Heart right ventricle (tissue), 16 donors: ENCODE results near the gene APMAP. TPM values are rescaled to one million over a fixed set of nuclear protein-coding genes. Genes with fewer than 3 reads are reported as not detected.

Source experiments
- ATAC-seq, 8 donors: fragments of 200-7000 bp; cut with Tn5 transposase; one replicate each; pipeline ENCODE4 v1.9.1; 2020; ENCODE audit warnings: mild to moderate bottlenecking in 8 of 8, moderate library complexity in 8 of 8, moderate number of reproducible peaks in 1 of 8
- DNase-seq, 2 donors: peaks; one replicate each; pipeline ENCODE4 v3.0.0-alpha.2; 2020
- H3K27ac ChIP-seq, 10 donors: fragments of 200-600 bp; sonication (generic) in 2 of 10; one replicate each; pipeline versions ENCODE4 v1.5.0 to v1.8.0; 2020 to 2022; ENCODE audit warnings: mild to moderate bottlenecking in 3 of 10
- H3K27me3 ChIP-seq, 7 donors: fragments of 200-600 bp; one replicate each; pipeline ENCODE4 v1.8.0; 2021 to 2022; ENCODE audit warnings: mild to moderate bottlenecking in 2 of 7
- H3K36me3 ChIP-seq, 9 donors: fragments of 200-600 bp; sonication (generic) in 1 of 9; one replicate each; pipeline versions ENCODE4 v1.5.0 to v1.8.0; 2020 to 2022; ENCODE audit warnings: mild to moderate bottlenecking in 2 of 9
- H3K4me1 ChIP-seq, 9 donors: fragments of 200-600 bp; sonication (generic) in 1 of 9; one replicate each; pipeline versions ENCODE4 v1.5.0 to v1.8.0; 2020 to 2022; ENCODE audit warnings: mild to moderate bottlenecking in 4 of 9
- H3K4me3 ChIP-seq, 10 donors: fragments of 200-600 bp; sonication (generic) in 2 of 10; one replicate each; pipeline versions ENCODE4 v1.5.0 to v1.8.0; 2020 to 2022; ENCODE audit warnings: mild to moderate bottlenecking in 7 of 10, moderate library complexity in 2 of 10
- H3K9me3 ChIP-seq, 11 donors: fragments of 200-600 bp in 10 of 11; sonication (generic) in 2 of 11; one replicate each; pipeline versions ENCODE4 v1.5.0 to v1.8.0; 2013 to 2022; ENCODE audit warnings: mild to moderate bottlenecking in 2 of 11, control low read depth in 1 of 11, moderate library complexity in 1 of 11
- CTCF ChIP-seq, 9 donors: fragments of 200-600 bp; sonication (generic) in 2 of 9; IDR thresholded peaks; one replicate each; pipeline versions ENCODE4 v1.5.0 to v1.8.0; 2021 to 2022; ENCODE audit warnings: antibody characterized with exemption in 9 of 9, mild to moderate bottlenecking in 5 of 9, moderate library complexity in 1 of 9
- WGBS, 2 donors: extraction: QIAGEN DNeasy Blood & Tissue Kit; methylation state at CpG; one replicate each; pipeline ENCODE4 v1.1.7; 2013; ENCODE audit warnings: inconsistent platforms in 1 of 2; 5-methylcytosine and 5-hydroxymethylcytosine counted together
- intact Hi-C, 10 donors: fragments of 100-400 bp; cut with DNase I; formaldehyde crosslinking; loops; one replicate each; pipeline versions ENCODE4 v1.11.1 to v1.14.2; 2022
- polyA plus RNA-seq, 2 donors: library from polyadenylated mRNA; stranded (reverse); fragments of 200-250 nt; gene quantifications; one replicate each; pipeline ENCODE4 v1.2.3, GENCODE V29; 2013
- total RNA-seq, 10 donors: library from RNA; stranded (reverse); fragmentation: NEBNext Ultra II Directional in 3 of 10; extraction: Animal tissue kit (Norgen Biotek cat#: 25700) in 3 of 10; gene quantifications; one replicate each; pipeline versions ENCODE4 v1.2.1 to v1.2.4, GENCODE V29; 2021 to 2023
- donor health status: Arrhythmogenic right ventricular cardiomyopathy.
- donor health status: ischemic (EF 13 %, LVEDD 7.1; RV severe dilation, severe dysfunction).
- donor health status: healthy with polysubstance abuse.
- donor health status: DM: no; HTN: yes; CAD: no.
- donor health status: DM: no; HTN: no; CAD: no.
- donor health status: ischemic (EF 25% LVEDD 6.9; RV normal size, moderate dysfunction).
- donor health status: ischemic (EF 25% LVEDD 5.7; RV mildly dilated, moderate dysfunction).
- donor health status: healthy.
- donor health status: DM: yes; HTN: yes; CAD: no.
- donor health status: Ischemic cardiomyopathy.
- donor health status: ischemic (EF 35%, LVEDD 5.7; RV mildly dilated, moderate dysfunction).
- donor health status: nonischemic (EF 11% LVEDD 7.7; RV severe dilation, severe dysfunction).
- donor health status: DM: yes; HTN: yes; CAD: no.
- donor health status: PGD.
- donor health status: ischemic (EF 29% LVEDD 5.4; RV normal size, mild dysfunction).
- donor health status: nonischemic (EF 23%, LVEDD 6.1; RV moderate dilation, normal function).

Gene APMAP
- total and polyA plus RNA-seq, 12 donors = 15.3 to 48.5 (median 33.1) TPM

GRCh38 chr20:24936526-24937407 is 55.8 kb downstream of the APMAP start:
- no peak for ATAC-seq
- Histone ChIP-seq H3K4me3 (no peak overlapping the region), H3K36me3 (no peaks in the 10 kb centered on the region), H3K27ac (no peak overlapping the region), H3K4me1 (peaks cover 0 to 7% (median 0%) of the 10 kb centered on the region in 9 donors), H3K27me3 (no peaks in the 10 kb centered on the region), H3K9me3 (peaks cover 0 to 21% (median 3%) of the 10 kb centered on the region in 11 donors)
- DNase-seq = no peak
- intact Hi-C loops = no loop called here
- TF ChIP-seq CTCF (IDR thresholded peaks at IDR 0.05) = no peak
- WGBS, 2 donors = 73 to 79% methylated on average over 7 of the region's 7 CpGs

GRCh38 chr20:24935766-24936525 is 56.6 kb downstream of the APMAP start:
- intact Hi-C loops = no loop called here
- DNase-seq = no peak
- ATAC-seq = no peak
- peaks cover 0 to 16% (median 0%) of the 10 kb centered on the region in 9 donors for H3K4me1 ChIP-seq
- no peak for TF ChIP-seq CTCF (IDR thresholded peaks at IDR 0.05)
- peaks cover 0 to 13% (median 0%) of the 10 kb centered on the region in 11 donors for H3K9me3 ChIP-seq
- H3K27ac ChIP-seq = no peak overlapping the region
- no peaks in the 10 kb centered on the region for H3K27me3 ChIP-seq
- 92 to 94% methylated on average over 4 of the region's 4 CpGs for WGBS, 2 donors
- H3K4me3 ChIP-seq = no peak overlapping the region
- no peaks in the 10 kb centered on the region for H3K36me3 ChIP-seq

GRCh38 chr20:24935140-24935539 is 57.4 kb downstream of the APMAP start:
- no peak for ATAC-seq
- intact Hi-C loops = no loop called here
- H3K27ac ChIP-seq = no peak overlapping the region
- no peaks in the 10 kb centered on the region for H3K27me3 ChIP-seq
- DNase-seq = no peak
- H3K4me1 ChIP-seq = peaks cover 0 to 21% (median 0%) of the 10 kb centered on the region in 9 donors
- H3K9me3 ChIP-seq = peaks cover 0 to 8% (median 0%) of the 10 kb centered on the region in 11 donors
- 79 to 90% methylated on average over 3 of the region's 3 CpGs for WGBS, 2 donors
- TF ChIP-seq CTCF (IDR thresholded peaks at IDR 0.05) = no peak
- no peak overlapping the region for H3K4me3 ChIP-seq
- H3K36me3 ChIP-seq = no peaks in the 10 kb centered on the region

GRCh38 chr20:24934716-24935115 is 57.8 kb downstream of the APMAP start:
- intact Hi-C loops = no loop called here
- Histone ChIP-seq H3K9me3 (peaks cover 0 to 8% (median 0%) of the 10 kb centered on the region in 11 donors), H3K4me3 (no peak overlapping the region), H3K27ac (no peak overlapping the region), H3K27me3 (no peaks in the 10 kb centered on the region), H3K36me3 (no peaks in the 10 kb centered on the region), H3K4me1 (peaks cover 0 to 21% (median 0%) of the 10 kb centered on the region in 9 donors)
- DNase-seq (no peak), ATAC-seq (no peak)
- TF ChIP-seq CTCF (IDR thresholded peaks at IDR 0.05) = no peak
- WGBS, 2 donors = 62 to 79% methylated on average over 3 of the region's 3 CpGs
